Psoas muscle (tissue), 8 donors: Measurements from ENCODE around the gene LMOD2. TPM values are rescaled to one million over a fixed set of nuclear protein-coding genes. Genes with fewer than 3 reads are reported as not detected.
A peak's percentile ranks its signal among the peaks of the same experiment; 100 is the strongest.

Experiments
- ATAC-seq, 4 donors: fragments of 200-7000 bp; cut with Tn5 transposase; one replicate each; pipeline ENCODE4 v1.9.1; 2020; ENCODE audit warnings: moderate library complexity in 3 of 4, mild to moderate bottlenecking in 2 of 4
- DNase-seq, 2 donors: peaks; one replicate each; pipeline ENCODE4 v3.0.0-alpha.2; 2020
- H3K27ac ChIP-seq: fragments of 200-600 bp; one replicate; pipeline ENCODE4 v1.8.0; 2022
- H3K27me3 ChIP-seq, 3 donors: fragments of 200-600 bp in 1 of 3; one replicate each; pipeline versions ENCODE4 v1.6.1 to v1.8.0; 2013 to 2022; ENCODE audit warnings: low read length in 2 of 3, mild to moderate bottlenecking in 2 of 3, moderate library complexity in 1 of 3; ENCODE audit not compliant: insufficient read depth in 3 of 3
- H3K36me3 ChIP-seq, 2 donors: fragments of 200-600 bp in 1 of 2; one replicate each; pipeline versions ENCODE4 v1.6.1 to v1.8.0; 2013 to 2022; ENCODE audit warnings: low read depth in 1 of 2, mild to moderate bottlenecking in 1 of 2, moderate library complexity in 1 of 2; ENCODE audit not compliant: insufficient read depth in 1 of 2
- H3K4me1 ChIP-seq: fragments of 200-600 bp; one replicate; pipeline ENCODE4 v1.8.0; 2022
- H3K4me3 ChIP-seq: fragments of 200-600 bp; one replicate; pipeline ENCODE4 v1.8.0; 2022; ENCODE audit warnings: mild to moderate bottlenecking
- H3K9me3 ChIP-seq: fragments of 200-600 bp; one replicate; pipeline ENCODE4 v1.8.0; 2022
- CTCF ChIP-seq: fragments of 200-600 bp; IDR thresholded peaks from one replicate; pipeline ENCODE4 v1.8.0; 2022; ENCODE audit warnings: antibody characterized with exemption
- WGBS, 3 donors: extraction: QIAGEN DNeasy Blood & Tissue Kit; methylation state at CpG; one replicate each; pipeline versions ENCODE4 v1.1.6 to v1.1.7; 2013; 5-methylcytosine and 5-hydroxymethylcytosine counted together
- intact Hi-C, 2 donors: fragments of 100-400 bp; cut with DNase I; formaldehyde crosslinking; loops; one replicate each; pipeline versions ENCODE4 v1.11.0 to v1.14.2; 2022
- polyA plus RNA-seq, 3 donors: library from polyadenylated mRNA; stranded (reverse); fragments of 200-250 nt; gene quantifications; one replicate each; pipeline ENCODE4 v1.2.3, GENCODE V29; 2013
- total RNA-seq, 4 donors: library from RNA; stranded (reverse); fragmentation: NEBNext Ultra II Directional in 2 of 4; extraction: Animal tissue kit (Norgen Biotek cat#: 25700) in 2 of 4; gene quantifications; one replicate each; pipeline versions ENCODE4 v1.2.1 to v1.2.4, GENCODE V29; 2021 to 2023
- donor health status: healthy with polysubstance abuse.
- donor health status: DM: no; HTN: no; CAD: no; lungs with moderate emphysema.
- donor health status: Bipolar disorder and iron deficiency.
- donor health status: healthy.
- donor health status: DM: yes; HTN: yes; CAD: no.
- donor health status: DM: no; HTN: no; CAD: no.
- donor health status: DM: no; HTN: no; CAD: no.
- donor health status: DM: yes; HTN: yes; CAD: no.

Gene LMOD2
- total and polyA plus RNA-seq, 7 donors = 6.9 to 1,114 (median 383) TPM

- peaks cover 55% of the 10 kb centered on the region for H3K4me1 ChIP-seq
- H3K9me3 ChIP-seq = no peaks in the 10 kb centered on the region
- no peaks in the 10 kb centered on the region for H3K36me3 ChIP-seq
- DNase-seq = no peak
- 14 to 24% (median 17%) methylated on average over 6 of the region's 6 CpGs for WGBS, 3 donors
- intact Hi-C loops = no loop called here
- no peak for TF ChIP-seq CTCF
- H3K4me3 ChIP-seq = peak overlapping the region; percentile 53
- ATAC-seq = peak; percentile 62 to 74 (median 68)
- H3K27ac ChIP-seq = peak overlapping the region; percentile 89
- no peaks in the 10 kb centered on the region for H3K27me3 ChIP-seq
Measured at GRCh38 chr7:123643495-123644441, 11.9 kb upstream of the LMOD2 start.

GRCh38 chr7:123645516-123645915 is 10.2 kb upstream of the LMOD2 start:
- WGBS, 3 donors = 7 to 9% (median 8%) methylated on average over 3 of the region's 3 CpGs
- ATAC-seq (peak; percentile 84 to 86 (median 84)), DNase-seq (peak; percentile 40 to 80)
- Histone ChIP-seq H3K27ac (peak overlapping the region; percentile 89), H3K9me3 (no peaks in the 10 kb centered on the region), H3K4me3 (peak overlapping the region; percentile 53), H3K27me3 (no peaks in the 10 kb centered on the region), H3K4me1 (peaks cover 65% of the 10 kb centered on the region), H3K36me3 (no peaks in the 10 kb centered on the region)
- intact Hi-C loops = no loop called here
- no peak for TF ChIP-seq CTCF

GRCh38 chr7:123647106-123647730 is 8.4 kb upstream of the LMOD2 start:
- ATAC-seq = no peak
- WGBS, 3 donors = 76 to 82% (median 79%) methylated on average over 7 of the region's 7 CpGs
- no peak for DNase-seq
- H3K27me3 ChIP-seq = no peaks in the 10 kb centered on the region
- no peaks in the 10 kb centered on the region for H3K36me3 ChIP-seq
- TF ChIP-seq CTCF = no peak
- intact Hi-C loops = no loop called here
- no peaks in the 10 kb centered on the region for H3K9me3 ChIP-seq
- H3K4me1 ChIP-seq = peaks cover 58% of the 10 kb centered on the region
- H3K27ac ChIP-seq = peak overlapping the region; percentile 89
- H3K4me3 ChIP-seq = peak overlapping the region; percentile 53

GRCh38 chr7:123649964-123650363 is 5.7 kb upstream of the LMOD2 start:
- H3K4me1 ChIP-seq = peaks cover 54% of the 10 kb centered on the region
- DNase-seq (no peak), ATAC-seq (peak in 2 of 4 donors; percentile 28 to 50)
- intact Hi-C loops = no loop called here
- H3K27ac ChIP-seq = peak overlapping the region; percentile 75
- no peaks in the 10 kb centered on the region for H3K9me3 ChIP-seq
- no peaks in the 10 kb centered on the region for H3K36me3 ChIP-seq
- H3K27me3 ChIP-seq = no peaks in the 10 kb centered on the region
- no peak overlapping the region for H3K4me3 ChIP-seq
- TF ChIP-seq CTCF = no peak
- WGBS, 3 donors = 66 to 74% (median 73%) methylated on average over 2 of the region's 2 CpGs
